HepG2 (cell line): Measurements from ENCODE around the gene APH1B. TPM values are rescaled to one million over a fixed set of nuclear protein-coding genes. Genes with fewer than 3 reads are reported as not detected.

Experiments used
- ATAC-seq: fragments of 200-7000 bp; cut with Tn5 transposase; 3 replicates; pipeline ENCODE4 v1.9.1; 2020; ENCODE audit warnings: mild to moderate bottlenecking, moderate library complexity
- BruUV-seq: library from RNA; stranded (reverse); fragments of 400-500 nt; replicated peaks from 2 replicates; lab custom pipeline; 2021; lab: Mats Ljungman, UMichigan
- CTCF ChIA-PET: fragments of 300-600 bp; formaldehyde crosslinking; extraction: SDS; loops from one replicate; lab custom pipeline; 2021; ENCODE audit warnings: low total read pairs, inconsistent platforms, low intra/inter-chr PET ratio; lab: Yijun Ruan, JAX
- POLR2A ChIA-PET: fragments of 350-600 bp; sonication (Branson Sonifier 250); formaldehyde crosslinking; loops from one replicate; lab custom pipeline; 2020; ENCODE audit warnings: antibody characterized with exemption, inconsistent platforms; lab: Yijun Ruan, JAX
- DNase-seq: peaks from one replicate; pipeline ENCODE4 v3.0.0-alpha.2; 2015; ENCODE audit warnings: low spot score
- FAIRE-seq: peaks from 3 replicates; lab custom pipeline; 2011; peaks lifted over from hg19 to GRCh38; lab: Jason Lieb, UNC
- H2AFZ ChIP-seq: one replicate; pipeline ENCODE4 v1.6.1; 2011; ENCODE audit warnings: low read length, inconsistent platforms
- H3K27ac ChIP-seq: fragments of 300-600 bp; 3 replicates; pipeline ENCODE4 v1.8.0; 2011; ENCODE audit warnings: mixed run types, mild to moderate bottlenecking, mixed read lengths, low read length, inconsistent platforms; ENCODE audit not compliant: insufficient read depth; ENCODE audit errors: extremely low read length
- H3K27me3 ChIP-seq, 2 experiments: fragments of 200-600 bp in 1 of 2; 2 replicates in 1 of 2; 3 replicates in 1 of 2; pipeline versions ENCODE4 v1.6.0 to v1.8.0; 2011; ENCODE audit warnings: low read length in 2 of 2, mild to moderate bottlenecking in 2 of 2, moderate library complexity in 2 of 2, inconsistent platforms in 1 of 2; ENCODE audit not compliant: insufficient read depth in 2 of 2, control insufficient read depth in 1 of 2
- H3K36me3 ChIP-seq, 2 experiments: fragments of 200-600 bp in 1 of 2; replicated peaks in 1 of 2; 2 replicates in 1 of 2; 3 replicates in 1 of 2; pipeline versions ENCODE4 v1.5.1 to v1.8.0; 2011; ENCODE audit warnings: low read length in 2 of 2, inconsistent platforms in 1 of 2; ENCODE audit not compliant: insufficient read depth in 2 of 2, control insufficient read depth in 1 of 2
- H3K4me1 ChIP-seq: 2 replicates; pipeline ENCODE4 v1.5.1; 2012; ENCODE audit warnings: low read length, inconsistent platforms; ENCODE audit not compliant: insufficient read depth
- H3K4me2 ChIP-seq: 2 replicates; pipeline ENCODE4 v1.6.0; 2011; ENCODE audit warnings: low read depth, low read length, inconsistent platforms
- H3K4me3 ChIP-seq, 3 experiments: fragments of 200-600 bp in 1 of 3; sonication (generic), shearing (Covaris generic) in 1 of 3; replicated peaks in 1 of 3; 2 replicates each; pipeline ENCODE4 v1.5.1; 2011 to 2016; ENCODE audit warnings: low read length in 3 of 3, inconsistent platforms in 2 of 3, low read depth in 2 of 3, mild to moderate bottlenecking in 2 of 3, control low read depth in 1 of 3, mixed read lengths in 1 of 3; ENCODE audit not compliant: insufficient read depth in 1 of 3
- H3K79me2 ChIP-seq: one replicate; pipeline ENCODE4 v1.6.1; 2011; ENCODE audit warnings: low read length, inconsistent platforms; ENCODE audit not compliant: insufficient read depth
- H3K9ac ChIP-seq: 2 replicates; pipeline ENCODE4 v1.6.0; 2011; ENCODE audit warnings: mild to moderate bottlenecking, low read depth, low read length, inconsistent platforms; ENCODE audit not compliant: insufficient read depth
- H3K9me3 ChIP-seq: 2 replicates; pipeline ENCODE4 v1.5.1; 2012; ENCODE audit warnings: mild to moderate bottlenecking, low read length
- H4K20me1 ChIP-seq: 2 replicates; pipeline ENCODE4 v1.6.0; 2011; ENCODE audit warnings: inconsistent platforms, mild to moderate bottlenecking, low read length, moderate library complexity; ENCODE audit not compliant: insufficient read depth
- ATF7-NPFF ChIP-seq: sonication (generic); formaldehyde crosslinking; IDR thresholded peaks from 2 replicates; pipeline ENCODE4 v1.8.1; 2023; ENCODE audit warnings: mild to moderate bottlenecking, low read depth, missing genetic modification reagents, moderate library complexity
- CHCHD3 ChIP-seq: sonication (generic); formaldehyde crosslinking; IDR thresholded peaks from 2 replicates; pipeline ENCODE4 v1.8.0; 2022; ENCODE audit warnings: mild to moderate bottlenecking, missing genetic modification reagents, moderate library complexity
- CHD4 ChIP-seq: fragments of 200-600 bp; sonication (generic); IDR thresholded peaks from 2 replicates; pipeline ENCODE4 v1.7.0; 2017; ENCODE audit warnings: mild to moderate bottlenecking, low read length, borderline replicate concordance
- CREB1 ChIP-seq, 2 experiments: fragments of 450-650 bp in 1 of 2; IDR thresholded peaks; 2 replicates each; pipeline ENCODE4 v1.6.1; 2016 to 2017; ENCODE audit warnings: control low read depth in 1 of 2, mild to moderate bottlenecking in 1 of 2, missing compliant biosample characterization in 1 of 2, missing genetic modification characterization in 1 of 2
- CSRNP1 ChIP-seq: sonication (generic); formaldehyde crosslinking; IDR thresholded peaks from 2 replicates; pipeline ENCODE4 v1.8.1; 2023; ENCODE audit warnings: mild to moderate bottlenecking, missing genetic modification reagents
- ETS1 ChIP-seq: sonication (generic); formaldehyde crosslinking; IDR thresholded peaks from 2 replicates; pipeline ENCODE4 v1.4.0; 2020; ENCODE audit warnings: missing genetic modification reagents
- KAT2B ChIP-seq: fragments of 150-350 bp; IDR thresholded peaks from 2 replicates; pipeline ENCODE4 v1.6.1; 2014; ENCODE audit warnings: low read depth, low read length, borderline replicate concordance
- ONECUT2 ChIP-seq: sonication (generic); formaldehyde crosslinking; IDR thresholded peaks from 2 replicates; pipeline ENCODE4 v1.4.0; 2020; ENCODE audit warnings: missing genetic modification reagents
- PHF20 ChIP-seq: sonication (generic); formaldehyde crosslinking; IDR thresholded peaks from 2 replicates; pipeline ENCODE4 v1.5.0; 2020; ENCODE audit warnings: mild to moderate bottlenecking, missing genetic modification reagents
- POLR2A ChIP-seq, 2 experiments: IDR thresholded peaks; 2 replicates each; pipeline ENCODE4 v1.6.1; 2011; ENCODE audit warnings: low read depth in 2 of 2, low read length in 2 of 2, mild to moderate bottlenecking in 1 of 2, moderate library complexity in 1 of 2; ENCODE audit not compliant: insufficient read depth in 1 of 2
- STAG1 ChIP-seq: sonication (generic); formaldehyde crosslinking; IDR thresholded peaks from 2 replicates; pipeline ENCODE4 v1.4.0; 2020; ENCODE audit warnings: missing genetic modification reagents
- ZBTB20 ChIP-seq: sonication (generic); formaldehyde crosslinking; IDR thresholded peaks from 2 replicates; pipeline ENCODE4 v1.8.1; 2023; ENCODE audit warnings: missing genetic modification reagents, low read depth, mild to moderate bottlenecking, borderline replicate concordance
- ZNF34 ChIP-seq: sonication (generic); formaldehyde crosslinking; IDR thresholded peaks from 2 replicates; pipeline ENCODE4 v1.4.0; 2020; ENCODE audit warnings: mild to moderate bottlenecking, missing genetic modification reagents, borderline replicate concordance
- WGBS: methylation state at CpG from one replicate; pipeline ENCODE4 v1.1.6; 2017; ENCODE audit warnings: low lambda C conversion rate; 5-methylcytosine and 5-hydroxymethylcytosine counted together
- in situ Hi-C: cut with HindIII; loops from 2 replicates; pipeline ENCODE4 v1.10.0; 2017; ENCODE audit warnings: low pct_unique_long_range_greater_than_20kb; ENCODE audit not compliant: extremely low pct_ligation_motif_present
- intact Hi-C: fragments of 100-400 bp; cut with micrococcal nuclease; formaldehyde crosslinking; loops from one replicate; pipeline ENCODE4 v1.10.0; 2022; ENCODE audit not compliant: unreplicated experiment
- polyA plus RNA-seq, 8 experiments: library from polyadenylated mRNA; depleted of rRNA in 3 of 8; stranded (reverse) in 7 of 8; unstranded in 1 of 8; fragments of >200 nt; fragmentation: Illumina TruSeq in 4 of 8; extraction: Trizol in 4 of 8; gene quantifications; 2 replicates each; pipeline versions ENCODE4 v1.2.1 to v1.2.3, GENCODE V29; 2011 to 2016; ENCODE audit warnings: low read depth in 4 of 8, missing spikeins in 1 of 8, mixed read lengths in 1 of 8; ENCODE audit not compliant: insufficient read depth in 1 of 8
- total RNA-seq, 5 experiments: library from RNA; depleted of rRNA; stranded (reverse); fragments of >200 nt; fragmentation: Illumina TruSeq; extraction: Trizol; gene quantifications; 2 replicates each; pipeline ENCODE4 v1.2.3, GENCODE V29; 2016; ENCODE audit warnings: low read depth in 1 of 5

Gene APH1B
- total and polyA plus RNA-seq, 2 of the 13 experiments (the other 11 are each of a cell fraction or from before 2014, with no cell fraction given): 0.45 to 1.00 TPM

- BruUV-seq: no TSS peak
- ATAC-seq: no peak
- in situ Hi-C loops: no loop called here
- no peaks in the 10 kb centered on the region for H3K9me3 ChIP-seq
- no peak for DNase-seq
- POLR2A ChIA-PET: no interaction called here
- TF ChIP-seq CHD4 (no peak), PHF20 (no peak), POLR2A (IDR thresholded peaks at IDR 0.05; ENCODE audit: insufficient read depth in 1 of 2, low read depth in 2 of 2, low read length in 2 of 2) (no peak), CREB1 (IDR thresholded peaks at IDR 0.05) (no peak), CREB1 (CRISPR knock-in tag; IDR thresholded peaks at IDR 0.05) (no peak), CSRNP1 (CRISPR knock-in tag) (no peak), ZNF34 (CRISPR knock-in tag) (no peak), STAG1 (CRISPR knock-in tag) (no peak), KAT2B (no peak), ATF7-NPFF (CRISPR knock-in tag) (no peak), CHCHD3 (CRISPR knock-in tag) (no peak), ZBTB20 (CRISPR knock-in tag) (no peak), ETS1 (no peak), ONECUT2 (no peak)
- TF ChIP-seq, all 625 proteins: peak for 0
- Histone ChIP-seq H3K79me2 (no peaks in the 10 kb centered on the region), H3K27me3 (peaks cover 0 to 3% of the 10 kb centered on the region in 2 experiments; a peak in 2 of 5 replicates), H2AFZ (no peak overlapping the region), H4K20me1 (no peaks in the 10 kb centered on the region), H3K4me2 (no peak overlapping the region), H3K4me1 (peaks cover 17% of the 10 kb centered on the region), H3K9ac (no peak overlapping the region), H3K36me3 (no peaks in the 10 kb centered on the region), H3K4me3 (no peak overlapping the region), H3K27ac (no peak overlapping the region)
- intact Hi-C loops: no loop called here
- WGBS: 58% methylated on average over 7 of the region's 8 CpGs
- FAIRE-seq: no peak
- CTCF ChIA-PET: no interaction called here
These were observed 75.9 kb downstream of the APH1B start for GRCh38 chr15:63353261-63353660.
